ENCODE results near the gene ALDH1L2. TPM values are rescaled to one million over a fixed set of nuclear protein-coding genes. Genes with fewer than 3 reads are reported as not detected.

The ALDH1L2 gene
- total and polyA plus RNA-seq, 2 experiments from 2014 or later, result 0.12 to 0.63 TPM

GRCh38 chr12:105032703-105033357 lies 51.4 kb downstream of the ALDH1L2 start:
- DNase-seq (ENCODE audit: low read depth in 1 of 2, low spot score in 1 of 2), result peak in 1 of 2 donors; percentile 32
- no peaks in the 10 kb centered on the region for H3K27me3 ChIP-seq
- H3K4me1 ChIP-seq (ENCODE audit: low read depth), result no peaks in the 10 kb centered on the region
- no peak for TF ChIP-seq CTCF (IDR thresholded peaks at IDR 0.05; ENCODE audit: low read depth, low read length)
- no peak overlapping the region for H3K4me3 ChIP-seq
- no peaks in the 10 kb centered on the region for H3K36me3 ChIP-seq
- no peaks in the 10 kb centered on the region for H3K9me3 ChIP-seq (ENCODE audit: low read depth)
- peak overlapping the region; percentile 0 for H3K27ac ChIP-seq

DNA sequence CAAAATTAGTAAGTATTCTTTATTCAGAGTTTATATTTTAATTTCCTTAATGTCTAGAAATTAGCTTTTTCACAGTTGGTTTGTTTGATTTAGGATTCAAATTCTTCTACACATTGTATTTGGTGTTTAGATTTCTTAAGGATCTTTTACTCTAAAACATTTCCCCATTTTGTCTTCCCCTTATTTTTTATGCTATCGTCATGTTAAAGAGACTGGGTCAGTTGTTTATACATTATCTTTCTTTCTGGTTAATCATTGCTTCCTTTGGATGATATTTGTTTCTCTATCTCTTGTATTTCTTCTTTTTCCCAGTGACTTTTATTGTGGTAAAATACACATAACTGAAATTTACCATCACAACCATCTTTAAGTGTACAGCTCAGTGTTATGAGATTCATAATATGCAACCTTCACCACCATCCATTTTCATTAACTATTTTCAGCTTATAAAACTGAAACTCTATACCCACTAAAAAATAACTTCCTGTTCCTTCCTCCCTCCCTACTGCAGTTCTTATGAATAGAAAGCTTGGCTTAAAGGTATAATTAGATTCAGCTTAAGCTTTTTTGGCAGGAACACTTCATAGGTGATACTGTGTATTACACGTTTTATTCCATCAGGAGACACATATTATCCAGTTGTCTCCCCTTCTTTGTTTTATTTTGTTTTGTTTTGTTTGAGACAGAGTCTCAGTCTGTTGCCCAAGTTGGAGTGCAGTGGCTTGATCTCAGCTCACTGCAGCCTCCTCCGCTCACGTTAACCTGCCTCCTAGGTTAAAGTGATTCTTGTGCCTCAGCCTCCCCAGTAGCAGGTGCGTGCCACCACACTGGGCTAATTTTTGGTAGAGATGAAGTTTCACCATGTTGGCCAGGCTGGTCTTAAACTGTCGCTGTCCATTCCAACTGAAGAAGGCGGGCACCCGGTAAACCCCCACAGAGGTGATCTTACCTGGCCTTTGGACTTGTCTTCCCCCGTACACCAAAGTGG lies 53.1 kb downstream of the ALDH1L2 start:
- Histone ChIP-seq H3K27me3 (no peaks in the 10 kb centered on the region), H3K27ac (no peak overlapping the region), H3K4me1 (ENCODE audit: low read depth) (peaks cover 5% of the 10 kb centered on the region), H3K36me3 (no peaks in the 10 kb centered on the region), H3K4me3 (no peak overlapping the region), H3K9me3 (ENCODE audit: low read depth) (no peaks in the 10 kb centered on the region)
- no peak for DNase-seq (ENCODE audit: low read depth in 1 of 2, low spot score in 1 of 2)
- TF ChIP-seq CTCF (IDR thresholded peaks at IDR 0.05; ENCODE audit: low read depth, low read length), result no peak

GRCh38 chr12:105026411-105026810 lies 57.8 kb downstream of the ALDH1L2 start:
- Histone ChIP-seq H3K36me3 (no peaks in the 10 kb centered on the region), H3K27me3 (no peaks in the 10 kb centered on the region), H3K27ac (peak overlapping the region; percentile 97), H3K4me1 (ENCODE audit: low read depth) (peaks cover 39% of the 10 kb centered on the region), H3K9me3 (ENCODE audit: low read depth) (no peaks in the 10 kb centered on the region), H3K4me3 (no peak overlapping the region)
- DNase-seq (ENCODE audit: low read depth in 1 of 2, low spot score in 1 of 2), result no peak
- no peak for TF ChIP-seq CTCF (IDR thresholded peaks at IDR 0.05; ENCODE audit: low read depth, low read length)

DNA sequence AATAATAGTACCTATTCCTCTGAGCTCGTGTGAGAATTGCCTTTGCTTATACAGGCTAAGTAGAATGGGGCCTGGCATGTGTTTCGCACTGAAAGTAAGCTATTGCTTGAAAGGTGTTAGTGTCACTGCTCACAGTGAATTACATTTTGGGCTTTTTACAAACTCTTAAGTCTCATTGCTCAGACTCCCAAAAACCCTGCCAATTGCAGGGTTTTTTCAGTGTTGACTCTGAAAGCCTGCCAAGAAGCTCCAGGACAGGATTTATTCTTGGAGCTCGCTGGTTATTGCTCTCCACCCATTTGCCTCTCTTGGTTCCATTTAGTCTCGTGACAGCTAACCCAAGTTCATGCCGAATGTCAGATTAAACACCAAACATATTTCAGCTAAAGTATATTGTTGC lies 58.4 kb downstream of the ALDH1L2 start:
- peak in 1 of 2 donors; percentile 72 for DNase-seq (ENCODE audit: low read depth in 1 of 2, low spot score in 1 of 2)
- no peak for TF ChIP-seq CTCF (IDR thresholded peaks at IDR 0.05; ENCODE audit: low read depth, low read length)
- Histone ChIP-seq H3K9me3 (ENCODE audit: low read depth) (no peaks in the 10 kb centered on the region), H3K36me3 (no peaks in the 10 kb centered on the region), H3K27ac (peak overlapping the region; percentile 97), H3K27me3 (no peaks in the 10 kb centered on the region), H3K4me1 (ENCODE audit: low read depth) (peaks cover 40% of the 10 kb centered on the region), H3K4me3 (no peak overlapping the region)

GRCh38 chr12:105024928-105025327 lies 59.3 kb downstream of the ALDH1L2 start:
- Histone ChIP-seq H3K27ac (peak overlapping the region; percentile 97), H3K27me3 (no peaks in the 10 kb centered on the region)

More at GRCh38 chr12:105024928-105025327, 59.3 kb downstream of the ALDH1L2 start:
- Histone ChIP-seq H3K36me3 (no peaks in the 10 kb centered on the region), H3K4me3 (no peak overlapping the region), H3K4me1 (ENCODE audit: low read depth) (peaks cover 40% of the 10 kb centered on the region), H3K9me3 (ENCODE audit: low read depth) (no peaks in the 10 kb centered on the region)
- TF ChIP-seq CTCF (IDR thresholded peaks at IDR 0.05; ENCODE audit: low read depth, low read length), result no peak
- peak in 1 of 2 donors; percentile 72 for DNase-seq (ENCODE audit: low read depth in 1 of 2, low spot score in 1 of 2)

All from cardiac muscle cell (in vitro differentiated cells and primary cell).